Mononuclear cell (primary cell): ENCODE results near the gene NHLRC4. TPM values are rescaled to one million over a fixed set of nuclear protein-coding genes. Genes with fewer than 3 reads are reported as not detected.

Experiments used
- H3K27me3 ChIP-seq: 2 replicates; pipeline ENCODE4 v1.6.0; 2011; ENCODE audit warnings: low read length, control low read depth; ENCODE audit not compliant: insufficient read depth
- H3K4me1 ChIP-seq: 2 replicates; pipeline ENCODE4 v1.5.1; 2011; ENCODE audit warnings: mild to moderate bottlenecking, low read length, control low read depth; ENCODE audit not compliant: insufficient read depth
- H3K4me3 ChIP-seq: 2 replicates; pipeline ENCODE4 v1.5.1; 2011; ENCODE audit warnings: mild to moderate bottlenecking, low read length, moderate library complexity
- H3K9me3 ChIP-seq: 2 replicates; pipeline ENCODE4 v1.5.1; 2011; ENCODE audit warnings: low read depth, mild to moderate bottlenecking, control low read depth, low read length
- total RNA-seq: library from RNA; depleted of rRNA; stranded (reverse); fragments of >200 nt; gene quantifications from one replicate; pipeline ENCODE4 v1.2.3, GENCODE V29; 2012

NHLRC4 gene
- total RNA-seq, 1 donor = 1.2 TPM

GRCh38 chr16:603933-604332 lies 37.1 kb downstream of the NHLRC4 start:
- Histone ChIP-seq H3K27me3 (no peaks in the 10 kb centered on the region), H3K9me3 (no peaks in the 10 kb centered on the region), H3K4me3 (no peak overlapping the region), H3K4me1 (no peaks in the 10 kb centered on the region)

GRCh38 chr16:606656-607307 lies 40.0 kb downstream of the NHLRC4 start:
- no peaks in the 10 kb centered on the region for H3K27me3 ChIP-seq
- no peak overlapping the region for H3K4me3 ChIP-seq
- H3K4me1 ChIP-seq = no peaks in the 10 kb centered on the region
- no peaks in the 10 kb centered on the region for H3K9me3 ChIP-seq

GRCh38 chr16:608019-608418 lies 41.2 kb downstream of the NHLRC4 start:
- Histone ChIP-seq H3K4me3 (no peak overlapping the region), H3K4me1 (no peaks in the 10 kb centered on the region), H3K27me3 (no peaks in the 10 kb centered on the region), H3K9me3 (no peaks in the 10 kb centered on the region)

- H3K4me1 ChIP-seq = no peaks in the 10 kb centered on the region
- no peak overlapping the region for H3K4me3 ChIP-seq
- no peaks in the 10 kb centered on the region for H3K9me3 ChIP-seq
- no peaks in the 10 kb centered on the region for H3K27me3 ChIP-seq
These were observed 42.5 kb downstream of the NHLRC4 start for GRCh38 chr16:609316-609715.

- Histone ChIP-seq H3K4me1 (no peaks in the 10 kb centered on the region), H3K9me3 (no peaks in the 10 kb centered on the region), H3K27me3 (no peaks in the 10 kb centered on the region), H3K4me3 (no peak overlapping the region)
These were observed 43.2 kb downstream of the NHLRC4 start for GRCh38 chr16:609984-610383.

- Histone ChIP-seq H3K4me3 (no peak overlapping the region), H3K27me3 (no peaks in the 10 kb centered on the region), H3K9me3 (no peaks in the 10 kb centered on the region), H3K4me1 (no peaks in the 10 kb centered on the region)
These were observed 43.9 kb downstream of the NHLRC4 start for GRCh38 chr16:610513-611381.

GRCh38 chr16:615122-615521 lies 48.3 kb downstream of the NHLRC4 start:
- no peaks in the 10 kb centered on the region for H3K4me1 ChIP-seq
- no peaks in the 10 kb centered on the region for H3K27me3 ChIP-seq
- no peak overlapping the region for H3K4me3 ChIP-seq
- no peaks in the 10 kb centered on the region for H3K9me3 ChIP-seq

GRCh38 chr16:616733-617586 lies 50.2 kb downstream of the NHLRC4 start:
- Histone ChIP-seq H3K4me3 (no peak overlapping the region), H3K27me3 (no peaks in the 10 kb centered on the region), H3K9me3 (no peaks in the 10 kb centered on the region), H3K4me1 (no peaks in the 10 kb centered on the region)

GRCh38 chr16:617855-618254 lies 51.0 kb downstream of the NHLRC4 start:
- H3K4me3 ChIP-seq = no peak overlapping the region
- no peaks in the 10 kb centered on the region for H3K27me3 ChIP-seq
- no peaks in the 10 kb centered on the region for H3K9me3 ChIP-seq
- H3K4me1 ChIP-seq = no peaks in the 10 kb centered on the region

Other genes starting within 250 kb of the NHLRC4 start
- 35.8 TPM for gene AXIN1, start 214.3 kb upstream of the NHLRC4 start, total RNA-seq
- 19.9 TPM for gene MRPL28, start 196.5 kb upstream of the NHLRC4 start, total RNA-seq
- 24.8 TPM for gene PGAP6, start 185.0 kb upstream of the NHLRC4 start, total RNA-seq
- gene NME4, start 169.8 kb upstream of the NHLRC4 start, total RNA-seq = 15.0 TPM
- 2.9 TPM for gene DECR2, start 165.1 kb upstream of the NHLRC4 start, total RNA-seq
- gene RAB11FIP3, start 141.4 kb upstream of the NHLRC4 start, total RNA-seq = 6.5 TPM
- 31.2 TPM for gene CAPN15, start 39.3 kb upstream of the NHLRC4 start, total RNA-seq
- 0.10 TPM for gene PRR35, start 6.6 kb upstream of the NHLRC4 start, total RNA-seq
- 8.5 TPM for gene PIGQ, start 3.0 kb downstream of the NHLRC4 start, total RNA-seq
- gene RAB40C, start 23.1 kb downstream of the NHLRC4 start, total RNA-seq = 6.6 TPM
- 0.31 TPM for gene WFIKKN1, start 64.0 kb downstream of the NHLRC4 start, total RNA-seq
- 49.0 TPM for gene METTL26, start 69.3 kb downstream of the NHLRC4 start, total RNA-seq
- 18.5 TPM for gene MCRIP2, start 74.8 kb downstream of the NHLRC4 start, total RNA-seq
- gene WDR90, start 82.4 kb downstream of the NHLRC4 start, total RNA-seq = 4.6 TPM
- gene RHOT2, start 101.1 kb downstream of the NHLRC4 start, total RNA-seq = 45.2 TPM
- gene RHBDL1, start 108.7 kb downstream of the NHLRC4 start, total RNA-seq = 0.84 TPM
- gene STUB1, start 113.4 kb downstream of the NHLRC4 start, total RNA-seq = 39.0 TPM
- gene JMJD8, start 117.3 kb downstream of the NHLRC4 start, total RNA-seq = 25.0 TPM
- gene WDR24, start 123.4 kb downstream of the NHLRC4 start, total RNA-seq = 4.4 TPM
- 1.7 TPM for gene FBXL16, start 138.8 kb downstream of the NHLRC4 start, total RNA-seq
- gene METRN, start 148.1 kb downstream of the NHLRC4 start, total RNA-seq = 4.8 TPM
- 5.8 TPM for gene ANTKMT, start 154.1 kb downstream of the NHLRC4 start, total RNA-seq
- gene CCDC78, start 159.4 kb downstream of the NHLRC4 start, total RNA-seq = 1.0 TPM
- 4.6 TPM for gene HAGHL, start 160.1 kb downstream of the NHLRC4 start, total RNA-seq
- 22.7 TPM for gene CIAO3, start 174.0 kb downstream of the NHLRC4 start, total RNA-seq
- 0.21 TPM for gene MSLN, start 193.7 kb downstream of the NHLRC4 start, total RNA-seq
- gene RPUSD1, start 221.4 kb downstream of the NHLRC4 start, total RNA-seq = 10.4 TPM
- gene CHTF18, start 221.6 kb downstream of the NHLRC4 start, total RNA-seq = 8.8 TPM
- not detected for gene GNG13, start 233.7 kb downstream of the NHLRC4 start, total RNA-seq